Colonic mucosa (tissue), 4 donors: ENCODE results near the gene PARP16. TPM values are rescaled to one million over a fixed set of nuclear protein-coding genes. Genes with fewer than 3 reads are reported as not detected.

Experiments used
- DNase-seq: peaks from one replicate; pipeline ENCODE4 v3.0.0-alpha.2; 2020
- H3K27ac ChIP-seq: fragments of 200-600 bp; one replicate; pipeline ENCODE4 v1.8.0; 2021
- H3K27me3 ChIP-seq: fragments of 200-600 bp; one replicate; pipeline ENCODE4 v1.8.0; 2021
- H3K36me3 ChIP-seq: fragments of 200-600 bp; one replicate; pipeline ENCODE4 v1.8.0; 2021
- H3K4me1 ChIP-seq: fragments of 200-600 bp; one replicate; pipeline ENCODE4 v1.8.0; 2021; ENCODE audit warnings: mild to moderate bottlenecking
- H3K4me3 ChIP-seq: fragments of 200-600 bp; one replicate; pipeline ENCODE4 v1.8.0; 2021
- H3K9ac ChIP-seq, 2 donors: one replicate each; pipeline ENCODE4 v1.7.0; 2013; ENCODE audit warnings: control low read depth in 2 of 2, low read depth in 2 of 2, low read length in 2 of 2
- H3K9me3 ChIP-seq: fragments of 200-600 bp; one replicate; pipeline ENCODE4 v1.8.0; 2021
- CTCF ChIP-seq: fragments of 200-600 bp; IDR thresholded peaks from one replicate; pipeline ENCODE4 v1.8.0; 2022; ENCODE audit warnings: antibody characterized with exemption, mild to moderate bottlenecking
- intact Hi-C: fragments of 100-400 bp; cut with DNase I; formaldehyde crosslinking; loops from one replicate; pipeline ENCODE4 v1.14.1; 2022
- total RNA-seq, 2 donors: library from RNA; stranded (reverse); fragmentation: NEBNext Ultra II Directional in 1 of 2; extraction: Animal tissue kit (Norgen Biotek cat#: 25700) in 1 of 2; gene quantifications; one replicate each; pipeline ENCODE4 v1.2.1, GENCODE V29; 2021
- donor health status: healthy.
- donor health status: DM: no; HTN: no; CAD: no.
- donor health status: DM: no; HTN: no; CAD: no.

The PARP16 gene
- total RNA-seq, 2 donors from 2014 or later: 9.5 to 9.9 TPM

GRCh38 chr15:65307978-65308377, 21.3 kb upstream of the PARP16 start:
- Histone ChIP-seq H3K27me3 (no peaks in the 10 kb centered on the region), H3K4me3 (no peak overlapping the region), H3K27ac (no peak overlapping the region), H3K9ac (no peak overlapping the region), H3K36me3 (no peaks in the 10 kb centered on the region), H3K9me3 (no peaks in the 10 kb centered on the region), H3K4me1 (peaks cover 4% of the 10 kb centered on the region)
- no peak for DNase-seq
- no peak for TF ChIP-seq CTCF
- intact Hi-C loops: no loop called here

GRCh38 chr15:65306551-65306950, 19.9 kb upstream of the PARP16 start:
- Histone ChIP-seq H3K4me3 (no peak overlapping the region), H3K4me1 (peaks cover 4% of the 10 kb centered on the region), H3K36me3 (no peaks in the 10 kb centered on the region), H3K27ac (no peak overlapping the region), H3K27me3 (no peaks in the 10 kb centered on the region), H3K9me3 (no peaks in the 10 kb centered on the region), H3K9ac (no peak overlapping the region)
- DNase-seq: no peak
- no peak for TF ChIP-seq CTCF
- intact Hi-C loops: no loop called here

- H3K36me3 ChIP-seq: no peaks in the 10 kb centered on the region
- intact Hi-C loops: no loop called here
- H3K27me3 ChIP-seq: no peaks in the 10 kb centered on the region
- H3K9me3 ChIP-seq: no peaks in the 10 kb centered on the region
- no peak overlapping the region for H3K9ac ChIP-seq
- no peak overlapping the region for H3K4me3 ChIP-seq
- H3K4me1 ChIP-seq: peaks cover 4% of the 10 kb centered on the region
- DNase-seq: no peak
- no peak for TF ChIP-seq CTCF
- no peak overlapping the region for H3K27ac ChIP-seq
Observed at GRCh38 chr15:65305776-65306175, 19.1 kb upstream of the PARP16 start.

- DNase-seq: no peak
- H3K9ac ChIP-seq: peak overlapping the region; percentile 6 to 82
Observed at GRCh38 chr15:65305150-65305758, 18.6 kb upstream of the PARP16 start.

GRCh38 chr15:65304381-65305149, 17.9 kb upstream of the PARP16 start, which contains the start of gene RNU5B-1:
RNU5B-1 (plus strand) TSS chr15:65304677.
- peak; percentile 94 for TF ChIP-seq CTCF
- Histone ChIP-seq H3K27ac (peak within 1 kb of the TSS; percentile 77), H3K27me3 (no peaks in the 10 kb centered on the region), H3K9ac (peak within 1 kb of the TSS; percentile 64 to 82), H3K4me1 (peaks cover 4% of the 10 kb centered on the region), H3K4me3 (peak within 1 kb of the TSS; percentile 42), H3K9me3 (no peaks in the 10 kb centered on the region), H3K36me3 (no peaks in the 10 kb centered on the region)
- peak; percentile 84 for DNase-seq
- intact Hi-C loops: no loop called here

More at GRCh38 chr15:65305150-65305758, 18.6 kb upstream of the PARP16 start:
- Histone ChIP-seq H3K9me3 (no peaks in the 10 kb centered on the region), H3K36me3 (no peaks in the 10 kb centered on the region), H3K27me3 (no peaks in the 10 kb centered on the region), H3K27ac (peak overlapping the region; percentile 77), H3K4me3 (no peak overlapping the region), H3K4me1 (peaks cover 4% of the 10 kb centered on the region)
- intact Hi-C loops: no loop called here
- TF ChIP-seq CTCF: no peak
